Lower lobe of right lung (tissue), 2 donors: ENCODE measurements around the gene SH2D3A. TPM values are rescaled to one million over a fixed set of nuclear protein-coding genes. Genes with fewer than 3 reads are reported as not detected.
A peak's percentile ranks its signal among the peaks of the same experiment; 100 is the strongest.

Experiments used
- ATAC-seq, 2 donors: fragments of 200-7000 bp; cut with Tn5 transposase; one replicate each; pipeline ENCODE4 v1.9.1; 2020 to 2022; ENCODE audit warnings: mild to moderate bottlenecking in 2 of 2, moderate library complexity in 2 of 2
- DNase-seq: peaks from one replicate; pipeline ENCODE4 v3.0.0-alpha.2; 2020
- H3K27ac ChIP-seq: fragments of 200-600 bp; one replicate; pipeline ENCODE4 v1.8.0; 2022
- H3K27me3 ChIP-seq: fragments of 200-600 bp; one replicate; pipeline ENCODE4 v1.8.0; 2022; ENCODE audit warnings: low read depth
- H3K36me3 ChIP-seq: fragments of 200-600 bp; one replicate; pipeline ENCODE4 v1.8.0; 2022; ENCODE audit warnings: mild to moderate bottlenecking
- H3K4me1 ChIP-seq: fragments of 200-600 bp; one replicate; pipeline ENCODE4 v1.8.0; 2022
- H3K4me3 ChIP-seq: fragments of 200-600 bp; one replicate; pipeline ENCODE4 v1.8.0; 2022; ENCODE audit warnings: mild to moderate bottlenecking
- H3K9me3 ChIP-seq: fragments of 200-600 bp; one replicate; pipeline ENCODE4 v1.8.0; 2022
- CTCF ChIP-seq: fragments of 200-600 bp; IDR thresholded peaks from one replicate; pipeline ENCODE4 v1.8.0; 2022; ENCODE audit warnings: antibody characterized with exemption, mild to moderate bottlenecking
- intact Hi-C: fragments of 100-400 bp; cut with DNase I; formaldehyde crosslinking; loops from one replicate; pipeline ENCODE4 v1.11.0; 2022
- total RNA-seq: library from RNA; stranded (reverse); fragmentation: NEBNext Ultra II Directional; extraction: Animal tissue kit (Norgen Biotek cat#: 25700); gene quantifications from one replicate; pipeline ENCODE4 v1.2.1, GENCODE V29; 2021
- donor health status: DM: no; HTN: yes; CAD: no; lungs with severe emphysema.

The SH2D3A gene
- total RNA-seq, 1 donor from 2014 or later = 21.2 TPM

DNA sequence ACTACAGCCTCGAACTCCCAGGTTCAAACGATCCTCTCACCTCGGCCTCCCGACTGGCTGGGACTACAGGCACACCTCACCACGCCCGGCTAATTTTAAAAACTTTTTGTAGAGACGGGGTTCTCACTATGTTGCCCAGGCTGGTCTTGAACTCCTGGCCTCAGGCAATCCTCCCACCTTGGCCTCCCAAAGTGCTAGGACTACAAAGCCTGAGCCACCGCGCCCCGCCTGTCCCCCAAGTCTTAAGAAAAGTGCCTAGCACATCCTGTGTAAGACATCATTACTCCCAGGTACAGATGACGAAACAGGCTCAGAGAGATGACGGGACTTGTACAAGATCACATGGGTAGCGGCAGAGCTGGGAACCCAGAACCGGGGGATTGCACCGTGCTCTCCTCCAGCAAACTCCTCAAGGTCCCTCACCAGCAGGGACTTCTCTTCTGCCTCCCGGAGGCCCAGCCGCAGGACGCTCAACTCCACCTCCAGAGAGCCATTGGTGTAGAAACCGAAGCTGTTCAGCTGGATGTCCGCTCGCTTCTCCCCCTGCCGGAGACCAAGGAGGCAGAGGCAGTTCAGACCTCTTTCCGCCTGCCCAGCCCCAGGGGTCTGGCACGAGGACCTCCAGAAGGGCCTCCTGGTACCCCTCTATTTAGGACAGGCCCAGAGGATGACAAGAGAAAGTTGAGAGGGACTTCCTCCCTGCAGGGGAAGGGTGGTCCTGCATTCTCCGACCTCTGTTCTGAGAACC lies 30.9 kb downstream of the SH2D3A start:
- peaks cover 40% of the 10 kb centered on the region for H3K4me1 ChIP-seq
- TF ChIP-seq CTCF = peak; percentile 62
- H3K27me3 ChIP-seq = no peaks in the 10 kb centered on the region
- intact Hi-C loops = no loop called here
- DNase-seq (peak; percentile 87), ATAC-seq (peak; percentile 26 to 28)
- H3K9me3 ChIP-seq = no peaks in the 10 kb centered on the region
- peaks cover 27% of the 10 kb centered on the region for H3K36me3 ChIP-seq
- H3K4me3 ChIP-seq = peak overlapping the region; percentile 74
- H3K27ac ChIP-seq = peak overlapping the region; percentile 94

DNA sequence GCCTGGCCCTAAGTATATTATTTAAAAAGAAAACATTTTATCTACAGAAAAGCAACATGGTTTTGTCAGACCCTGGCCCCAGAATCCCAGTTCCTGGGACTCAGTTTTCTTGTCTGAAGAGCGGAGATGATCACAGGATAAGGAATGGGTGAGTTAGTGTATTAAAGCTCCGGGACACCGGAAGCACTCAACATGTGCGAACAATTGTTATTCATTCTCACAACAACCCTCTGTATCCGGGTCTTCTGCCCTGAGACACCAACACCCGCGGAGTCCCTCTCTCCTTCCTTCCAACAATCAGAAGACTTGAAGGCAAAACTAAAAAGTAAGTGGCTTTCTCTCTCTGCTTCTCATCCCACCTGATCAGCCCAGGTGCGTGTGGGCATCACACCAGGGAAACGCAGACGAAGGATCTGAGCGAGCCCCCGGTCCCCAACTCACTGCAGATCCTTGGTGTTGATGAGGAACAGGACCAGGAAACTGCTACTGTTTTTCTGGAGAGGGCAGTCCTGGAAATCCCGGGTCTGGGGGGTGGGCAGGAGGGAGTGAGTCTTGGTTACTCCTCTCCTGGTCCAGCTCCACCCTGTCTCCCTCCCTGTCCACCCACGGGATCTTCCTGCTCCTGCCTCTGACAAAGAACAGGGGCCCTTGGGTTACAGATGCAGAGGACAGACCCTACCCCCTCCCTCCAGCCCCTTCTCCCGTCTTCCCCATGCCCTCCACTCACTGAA lies 31.9 kb downstream of the SH2D3A start:
- Histone ChIP-seq H3K36me3 (peaks cover 27% of the 10 kb centered on the region), H3K27ac (peak overlapping the region; percentile 94), H3K4me1 (peaks cover 33% of the 10 kb centered on the region), H3K4me3 (peak overlapping the region; percentile 74), H3K27me3 (no peaks in the 10 kb centered on the region), H3K9me3 (no peaks in the 10 kb centered on the region)
- TF ChIP-seq CTCF = no peak
- intact Hi-C loops = no loop called here
- no peak for ATAC-seq
- no peak for DNase-seq

- TF ChIP-seq CTCF = no peak
- Histone ChIP-seq H3K4me1 (peaks cover 30% of the 10 kb centered on the region), H3K27me3 (no peaks in the 10 kb centered on the region), H3K27ac (no peak overlapping the region), H3K36me3 (peaks cover 27% of the 10 kb centered on the region), H3K4me3 (no peak overlapping the region), H3K9me3 (no peaks in the 10 kb centered on the region)
- ATAC-seq (no peak), DNase-seq (peak; percentile 42)
- intact Hi-C loops = no loop called here
These were observed 33.0 kb downstream of the SH2D3A start for GRCh38 chr19:6734096-6734696.

GRCh38 chr19:6733338-6734095 lies 33.7 kb downstream of the SH2D3A start:
- Histone ChIP-seq H3K36me3 (peaks cover 27% of the 10 kb centered on the region), H3K4me1 (peaks cover 30% of the 10 kb centered on the region), H3K27ac (no peak overlapping the region), H3K9me3 (no peaks in the 10 kb centered on the region), H3K4me3 (no peak overlapping the region), H3K27me3 (no peaks in the 10 kb centered on the region)
- intact Hi-C loops = no loop called here
- ATAC-seq (no peak), DNase-seq (peak; percentile 45)
- TF ChIP-seq CTCF = peak; percentile 33

- no peaks in the 10 kb centered on the region for H3K9me3 ChIP-seq
- DNase-seq = peak; percentile 33
- peaks cover 30% of the 10 kb centered on the region for H3K4me1 ChIP-seq
- no peaks in the 10 kb centered on the region for H3K27me3 ChIP-seq
- H3K36me3 ChIP-seq = peaks cover 27% of the 10 kb centered on the region
- TF ChIP-seq CTCF = no peak
- ATAC-seq = no peak
- intact Hi-C loops = no loop called here
- no peak overlapping the region for H3K4me3 ChIP-seq
- H3K27ac ChIP-seq = no peak overlapping the region
These were observed 34.4 kb downstream of the SH2D3A start for GRCh38 chr19:6732803-6733337.
